ENCODE measurements around the gene CLDN7.

DNA sequence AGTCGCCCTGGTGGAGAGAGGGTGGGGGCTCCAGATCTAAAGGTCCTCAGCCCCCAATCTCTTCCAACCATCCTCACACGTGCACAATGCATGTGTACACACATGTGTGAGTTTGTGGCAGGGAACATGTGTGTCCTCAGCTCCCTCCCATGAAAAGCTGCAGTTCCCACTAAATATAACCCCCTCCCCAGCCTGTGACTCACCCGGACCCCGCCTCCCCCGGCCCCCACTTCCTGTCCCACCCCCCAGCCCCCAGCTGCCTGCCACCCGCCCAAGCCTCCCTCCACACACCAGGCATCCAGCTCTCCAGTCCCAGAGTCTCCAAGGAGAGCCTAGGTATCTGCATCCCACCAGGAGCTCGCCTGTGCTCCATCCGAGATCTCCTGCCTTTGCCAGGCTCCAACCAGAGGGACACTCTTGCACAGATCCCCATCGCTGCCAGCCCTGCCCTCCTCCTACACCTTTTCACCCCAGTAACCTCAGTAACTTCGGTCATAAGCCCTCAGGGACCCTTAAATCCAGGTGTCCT, 46.6 kb downstream of the CLDN7 start:
- TF ChIP-seq, protein P1, sequence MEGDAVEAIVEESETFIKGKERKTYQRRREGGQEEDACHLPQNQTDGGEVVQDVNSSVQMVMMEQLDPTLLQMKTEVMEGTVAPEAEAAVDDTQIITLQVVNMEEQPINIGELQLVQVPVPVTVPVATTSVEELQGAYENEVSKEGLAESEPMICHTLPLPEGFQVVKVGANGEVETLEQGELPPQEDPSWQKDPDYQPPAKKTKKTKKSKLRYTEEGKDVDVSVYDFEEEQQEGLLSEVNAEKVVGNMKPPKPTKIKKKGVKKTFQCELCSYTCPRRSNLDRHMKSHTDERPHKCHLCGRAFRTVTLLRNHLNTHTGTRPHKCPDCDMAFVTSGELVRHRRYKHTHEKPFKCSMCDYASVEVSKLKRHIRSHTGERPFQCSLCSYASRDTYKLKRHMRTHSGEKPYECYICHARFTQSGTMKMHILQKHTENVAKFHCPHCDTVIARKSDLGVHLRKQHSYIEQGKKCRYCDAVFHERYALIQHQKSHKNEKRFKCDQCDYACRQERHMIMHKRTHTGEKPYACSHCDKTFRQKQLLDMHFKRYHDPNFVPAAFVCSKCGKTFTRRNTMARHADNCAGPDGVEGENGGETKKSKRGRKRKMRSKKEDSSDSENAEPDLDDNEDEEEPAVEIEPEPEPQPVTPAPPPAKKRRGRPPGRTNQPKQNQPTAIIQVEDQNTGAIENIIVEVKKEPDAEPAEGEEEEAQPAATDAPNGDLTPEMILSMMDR (conservative IDR thresholded peaks at IDR 0.05; ENCODE audit: low read length), result no peak
- no peak for TF ChIP-seq EZH2phosphoT487 (IDR thresholded peaks at IDR 0.05; ENCODE audit: borderline replicate concordance, low read depth, low read length)
